Mucosa of descending colon (tissue), 3 donors: Measurements from ENCODE around the gene PRTFDC1. TPM values are rescaled to one million over a fixed set of nuclear protein-coding genes. Genes with fewer than 3 reads are reported as not detected.

Source experiments
- ATAC-seq: fragments of 200-7000 bp; cut with Tn5 transposase; one replicate; pipeline ENCODE4 v1.9.1; 2020; ENCODE audit warnings: mild to moderate bottlenecking, moderate library complexity
- DNase-seq, 3 donors: peaks; one replicate each; pipeline ENCODE4 v3.0.0-alpha.2; 2020
- H3K36me3 ChIP-seq: fragments of 200-600 bp; one replicate; pipeline ENCODE4 v1.8.0; 2021; ENCODE audit warnings: low read depth, mild to moderate bottlenecking
- H3K4me1 ChIP-seq: fragments of 200-600 bp; one replicate; pipeline ENCODE4 v1.8.0; 2021; ENCODE audit warnings: low read depth, mild to moderate bottlenecking
- H3K4me3 ChIP-seq: fragments of 200-600 bp; one replicate; pipeline ENCODE4 v1.8.0; 2021; ENCODE audit warnings: mild to moderate bottlenecking
- H3K9me3 ChIP-seq: fragments of 200-600 bp; one replicate; pipeline ENCODE4 v1.8.0; 2021; ENCODE audit warnings: mild to moderate bottlenecking
- intact Hi-C, 2 donors: fragments of 100-400 bp; cut with DNase I in 1 of 2; cut with micrococcal nuclease in 1 of 2; formaldehyde crosslinking; loops; one replicate each; pipeline versions ENCODE4 v1.11.0 to v1.11.1; 2022; cut with DNase I, micrococcal nuclease
- total RNA-seq, 3 donors: library from RNA; stranded (reverse); fragmentation: NEBNext Ultra II Directional in 2 of 3; extraction: Animal tissue kit (Norgen Biotek cat#: 25700) in 2 of 3; gene quantifications; one replicate each; pipeline versions ENCODE4 v1.2.1 to v1.2.4, GENCODE V29; 2021 to 2023
- TF ChIP-seq, protein P1 (sequence below): fragments of 200-600 bp; IDR thresholded peaks from one replicate; pipeline ENCODE4 v1.8.0; 2022; ENCODE audit warnings: antibody characterized with exemption, mild to moderate bottlenecking
- donor health status: DM: no; HTN: no; CAD: no; lungs with moderate emphysema.
- donor health status: DM: no; HTN: no; CAD: no.
- donor health status: DM: no; HTN: yes; CAD: no.

PRTFDC1 gene
- total RNA-seq, 3 donors from 2014 or later: 6.1 to 11.9 (median 6.9) TPM

DNA sequence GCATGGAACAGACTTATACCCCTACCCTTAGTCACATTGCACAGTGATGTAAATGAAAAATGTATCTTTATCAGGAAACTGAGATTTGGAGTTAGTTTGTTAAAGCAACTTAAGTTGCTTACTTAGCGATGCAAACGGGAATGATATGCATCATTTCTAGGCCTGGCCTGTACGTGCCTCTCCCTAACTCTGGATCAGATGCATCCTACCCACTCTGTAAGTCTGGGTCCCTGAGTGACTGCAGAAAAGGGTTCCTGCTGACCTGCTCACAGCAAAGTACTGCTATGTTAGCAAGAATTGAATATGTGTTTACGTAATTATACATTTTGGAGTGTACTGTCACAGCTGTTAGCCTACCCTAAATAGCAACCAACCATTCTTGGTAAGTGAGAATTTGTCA, 30.7 kb upstream of the PRTFDC1 start:
- TF ChIP-seq, protein P1, sequence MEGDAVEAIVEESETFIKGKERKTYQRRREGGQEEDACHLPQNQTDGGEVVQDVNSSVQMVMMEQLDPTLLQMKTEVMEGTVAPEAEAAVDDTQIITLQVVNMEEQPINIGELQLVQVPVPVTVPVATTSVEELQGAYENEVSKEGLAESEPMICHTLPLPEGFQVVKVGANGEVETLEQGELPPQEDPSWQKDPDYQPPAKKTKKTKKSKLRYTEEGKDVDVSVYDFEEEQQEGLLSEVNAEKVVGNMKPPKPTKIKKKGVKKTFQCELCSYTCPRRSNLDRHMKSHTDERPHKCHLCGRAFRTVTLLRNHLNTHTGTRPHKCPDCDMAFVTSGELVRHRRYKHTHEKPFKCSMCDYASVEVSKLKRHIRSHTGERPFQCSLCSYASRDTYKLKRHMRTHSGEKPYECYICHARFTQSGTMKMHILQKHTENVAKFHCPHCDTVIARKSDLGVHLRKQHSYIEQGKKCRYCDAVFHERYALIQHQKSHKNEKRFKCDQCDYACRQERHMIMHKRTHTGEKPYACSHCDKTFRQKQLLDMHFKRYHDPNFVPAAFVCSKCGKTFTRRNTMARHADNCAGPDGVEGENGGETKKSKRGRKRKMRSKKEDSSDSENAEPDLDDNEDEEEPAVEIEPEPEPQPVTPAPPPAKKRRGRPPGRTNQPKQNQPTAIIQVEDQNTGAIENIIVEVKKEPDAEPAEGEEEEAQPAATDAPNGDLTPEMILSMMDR: no peak
- ATAC-seq (no peak), DNase-seq (no peak)
- Histone ChIP-seq H3K36me3 (no peaks in the 10 kb centered on the region), H3K9me3 (no peaks in the 10 kb centered on the region), H3K4me1 (no peaks in the 10 kb centered on the region), H3K4me3 (no peak overlapping the region)
- intact Hi-C loops: no loop called here

DNA sequence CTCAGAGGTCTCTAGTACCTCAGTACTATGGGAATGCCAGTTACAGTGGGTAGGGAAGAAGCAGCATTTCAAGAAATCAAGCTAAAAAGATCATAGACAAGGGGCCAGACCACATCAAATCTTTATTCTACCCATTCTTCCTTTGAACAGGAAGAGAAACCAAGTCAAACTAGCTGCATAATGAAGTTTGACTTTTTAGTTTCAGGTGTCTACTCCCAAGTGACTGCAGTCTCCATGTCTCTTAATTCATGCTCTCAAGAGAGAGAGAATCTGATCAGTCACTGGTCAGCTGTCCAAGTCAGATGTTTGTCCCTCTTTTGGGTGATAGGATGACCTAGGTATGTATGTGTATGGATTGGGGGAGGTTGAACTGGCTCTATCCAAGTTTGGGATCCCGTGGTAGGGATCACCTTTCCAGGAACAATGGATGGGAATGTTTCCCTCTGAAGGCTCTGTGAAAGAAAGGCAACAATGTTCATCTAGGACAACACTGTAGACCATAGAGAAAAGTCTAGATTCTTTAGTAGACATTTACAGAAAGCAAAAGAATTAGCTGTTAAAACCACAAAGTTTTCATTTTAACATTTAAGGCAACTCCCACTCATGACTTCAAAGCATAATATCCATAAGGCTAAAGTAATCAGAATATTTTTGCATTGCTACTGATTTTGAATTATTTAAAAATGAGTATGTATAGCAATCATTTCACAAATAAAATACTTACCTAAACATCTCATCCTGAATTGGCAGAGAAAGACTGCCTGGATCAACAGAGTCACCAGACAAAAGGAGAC, 30.1 kb upstream of the PRTFDC1 start:
- Histone ChIP-seq H3K4me3 (no peak overlapping the region), H3K9me3 (no peaks in the 10 kb centered on the region), H3K4me1 (no peaks in the 10 kb centered on the region), H3K36me3 (no peaks in the 10 kb centered on the region)
- TF ChIP-seq, protein P1: no peak
- intact Hi-C loops: no loop called here
- ATAC-seq (no peak), DNase-seq (no peak)

DNA sequence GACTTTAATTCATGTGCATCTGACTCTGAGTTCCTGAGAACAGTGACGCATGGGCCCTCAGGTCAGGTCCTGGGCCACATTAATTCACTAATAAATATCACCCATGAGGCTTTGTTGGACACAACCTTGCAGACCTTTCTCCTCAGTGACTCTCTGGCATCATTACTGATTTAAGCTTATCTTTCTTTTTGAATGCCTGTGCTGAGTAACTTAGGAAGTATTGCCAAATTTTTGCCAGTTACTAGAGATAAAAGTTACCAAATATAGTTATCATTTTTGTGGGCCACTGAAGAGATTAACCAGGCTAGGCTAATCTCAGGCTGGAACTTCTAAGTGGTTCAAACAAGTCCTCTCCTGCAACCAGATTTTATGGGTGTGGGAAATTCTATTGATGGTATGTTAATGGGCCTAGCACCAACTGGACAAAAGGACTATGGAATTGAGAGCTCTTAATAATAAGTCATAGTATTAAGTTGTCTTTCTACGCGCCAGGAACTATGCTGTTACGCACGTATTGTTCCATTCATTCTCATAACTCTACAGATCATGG, 28.8 kb upstream of the PRTFDC1 start:
- H3K4me1 ChIP-seq: no peaks in the 10 kb centered on the region
- TF ChIP-seq, protein P1: no peak
- ATAC-seq: no peak

DNA sequence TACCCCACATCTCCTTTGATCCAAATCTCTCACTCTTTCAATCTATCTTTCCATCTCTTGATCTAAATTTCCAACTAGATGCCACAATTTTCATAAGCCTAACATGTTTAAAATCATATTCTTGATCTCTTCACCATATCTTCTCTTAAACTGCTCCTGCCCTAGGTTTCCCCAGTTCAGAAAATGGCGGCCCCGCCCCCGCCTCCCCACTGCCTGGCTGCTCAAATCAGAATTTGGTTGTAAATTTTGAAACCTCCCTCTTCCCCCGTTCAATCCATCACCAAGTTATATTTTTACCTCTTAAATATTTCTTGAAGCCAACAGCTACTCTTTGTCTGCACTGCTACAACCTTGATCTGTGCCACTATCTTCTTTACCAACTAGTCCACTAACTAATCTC, 27.3 kb upstream of the PRTFDC1 start:
- no peaks in the 10 kb centered on the region for H3K9me3 ChIP-seq
- H3K36me3 ChIP-seq: no peaks in the 10 kb centered on the region
- intact Hi-C loops: no loop called here
- no peaks in the 10 kb centered on the region for H3K4me1 ChIP-seq
- DNase-seq (no peak), ATAC-seq (no peak)
- TF ChIP-seq, protein P1: no peak
- H3K4me3 ChIP-seq: no peak overlapping the region

More for the DNA sequence above, 28.8 kb upstream of the PRTFDC1 start:
- Histone ChIP-seq H3K4me3 (no peak overlapping the region), H3K36me3 (no peaks in the 10 kb centered on the region), H3K9me3 (no peaks in the 10 kb centered on the region)
- no peak for DNase-seq
- intact Hi-C loops: no loop called here

DNA sequence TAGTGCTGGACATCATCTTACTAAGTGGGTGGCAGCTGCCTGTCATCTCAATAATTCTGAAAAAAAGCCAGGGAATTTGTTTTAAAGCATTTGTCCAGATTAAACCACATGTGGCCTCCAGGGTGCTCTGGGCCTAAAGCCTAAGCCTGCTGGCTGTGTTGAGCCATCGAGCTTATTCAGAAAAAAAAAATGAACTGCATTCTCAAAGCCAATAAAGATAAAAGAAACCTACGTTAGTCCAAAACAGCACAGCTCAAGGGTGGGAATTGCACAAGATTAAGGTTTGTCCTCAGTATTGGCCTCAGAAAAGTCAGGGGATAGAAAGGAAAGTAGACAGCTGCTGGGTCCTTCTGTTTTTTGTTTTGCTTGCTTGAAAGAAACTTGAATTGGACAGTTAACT, 22.6 kb upstream of the PRTFDC1 start:
- ATAC-seq (peak; percentile 37), DNase-seq (no peak)
- intact Hi-C loops: no loop called here
- Histone ChIP-seq H3K4me3 (no peak overlapping the region), H3K9me3 (no peaks in the 10 kb centered on the region), H3K4me1 (no peaks in the 10 kb centered on the region), H3K36me3 (no peaks in the 10 kb centered on the region)
- TF ChIP-seq, protein P1: no peak
